ENCODE measurements around the gene SEC14L1.

DNA sequence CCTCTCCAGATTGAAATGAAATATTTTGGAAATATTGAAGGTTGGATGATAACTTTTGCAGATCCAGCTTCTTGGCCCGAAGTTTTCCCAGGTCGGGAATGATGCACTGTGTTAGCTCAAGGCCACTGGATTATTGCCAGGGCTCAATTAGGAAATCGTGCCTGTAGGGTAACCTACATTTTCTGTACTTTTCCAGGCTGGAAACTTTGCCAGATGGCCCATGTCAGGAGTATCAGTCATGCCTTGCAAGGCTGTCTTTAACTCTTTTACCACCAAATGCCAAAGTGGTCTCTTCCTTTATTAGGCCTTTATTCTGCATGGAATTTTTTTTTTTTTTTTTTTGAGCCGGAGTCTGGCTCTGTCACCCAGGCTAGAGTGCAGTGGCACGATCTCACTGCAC, 8.9 kb upstream of the SEC14L1 start:
- TF ChIP-seq, protein P1, sequence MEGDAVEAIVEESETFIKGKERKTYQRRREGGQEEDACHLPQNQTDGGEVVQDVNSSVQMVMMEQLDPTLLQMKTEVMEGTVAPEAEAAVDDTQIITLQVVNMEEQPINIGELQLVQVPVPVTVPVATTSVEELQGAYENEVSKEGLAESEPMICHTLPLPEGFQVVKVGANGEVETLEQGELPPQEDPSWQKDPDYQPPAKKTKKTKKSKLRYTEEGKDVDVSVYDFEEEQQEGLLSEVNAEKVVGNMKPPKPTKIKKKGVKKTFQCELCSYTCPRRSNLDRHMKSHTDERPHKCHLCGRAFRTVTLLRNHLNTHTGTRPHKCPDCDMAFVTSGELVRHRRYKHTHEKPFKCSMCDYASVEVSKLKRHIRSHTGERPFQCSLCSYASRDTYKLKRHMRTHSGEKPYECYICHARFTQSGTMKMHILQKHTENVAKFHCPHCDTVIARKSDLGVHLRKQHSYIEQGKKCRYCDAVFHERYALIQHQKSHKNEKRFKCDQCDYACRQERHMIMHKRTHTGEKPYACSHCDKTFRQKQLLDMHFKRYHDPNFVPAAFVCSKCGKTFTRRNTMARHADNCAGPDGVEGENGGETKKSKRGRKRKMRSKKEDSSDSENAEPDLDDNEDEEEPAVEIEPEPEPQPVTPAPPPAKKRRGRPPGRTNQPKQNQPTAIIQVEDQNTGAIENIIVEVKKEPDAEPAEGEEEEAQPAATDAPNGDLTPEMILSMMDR (IDR thresholded peaks at IDR 0.05): no peak
- TF ChIP-seq EP300 (IDR thresholded peaks at IDR 0.05) (no peak), POLR2A (IDR thresholded peaks at IDR 0.05) (no peak)
